K562 (cell line): ENCODE data around the gene UBR4. TPM values are rescaled to one million over a fixed set of nuclear protein-coding genes. Genes with fewer than 3 reads are reported as not detected.

Experiments
- FOSL1 ChIP-seq: fragments of 200-800 bp; sonication (Bioruptor generic); conservative IDR thresholded peaks from 2 replicates; pipeline ENCODE4 v1.6.1; 2016; ENCODE audit warnings: missing genetic modification characterization, missing compliant biosample characterization
- KAT2B ChIP-seq: IDR thresholded peaks from one replicate; pipeline ENCODE4 v1.6.1; 2012; ENCODE audit warnings: low read depth, mild to moderate bottlenecking, control low read depth, inconsistent platforms, low read length, moderate library complexity
- NFIX ChIP-seq: fragments of 250-450 bp; sonication (Bioruptor Pico); IDR thresholded peaks from 2 replicates; pipeline ENCODE4 v1.4.0; 2020; ENCODE audit warnings: low read depth, mild to moderate bottlenecking, moderate library complexity
- PTBP1 ChIP-seq: fragments of 200-400 bp; formaldehyde crosslinking; IDR thresholded peaks from 2 replicates; pipeline ENCODE4 v1.6.1; 2017; ENCODE audit warnings: low read depth, low read length
- RBM15 ChIP-seq: fragments of 200-400 bp; formaldehyde crosslinking; IDR thresholded peaks from 2 replicates; pipeline ENCODE4 v1.6.1; 2018; ENCODE audit warnings: mild to moderate bottlenecking, low read length, moderate library complexity; ENCODE audit not compliant: insufficient read depth
- SMARCE1 ChIP-seq: fragments of 450-650 bp; IDR thresholded peaks from 2 replicates; pipeline ENCODE4 v1.7.1; 2016; ENCODE audit warnings: mild to moderate bottlenecking
- SPI1 ChIP-seq: IDR thresholded peaks from 2 replicates; pipeline ENCODE4 v1.6.1; 2011; ENCODE audit warnings: low read depth, low read length, control low read depth, borderline replicate concordance
- STAT6 ChIP-seq: sonication (generic); formaldehyde crosslinking; IDR thresholded peaks from 2 replicates; pipeline ENCODE4 v1.8.1; 2023; ENCODE audit warnings: mild to moderate bottlenecking, missing genetic modification reagents
- TCF3 ChIP-seq: sonication (generic); formaldehyde crosslinking; IDR thresholded peaks from 2 replicates; pipeline ENCODE4 v1.4.0; 2020; ENCODE audit warnings: mild to moderate bottlenecking, missing genetic modification reagents
- YY1 ChIP-seq, 3 experiments: IDR thresholded peaks; 2 replicates each; pipeline ENCODE4 v1.6.1; 2011; ENCODE audit warnings: low read length in 2 of 3, mild to moderate bottlenecking in 2 of 3, moderate library complexity in 2 of 3, borderline replicate concordance in 1 of 3, control low read depth in 1 of 3, low read depth in 1 of 3; ENCODE audit not compliant: insufficient read depth in 3 of 3, insufficient replicate concordance in 2 of 3, control insufficient read depth in 1 of 3, insufficient read length in 1 of 3; ENCODE audit errors: extremely low read depth in 1 of 3
- ZNF140 ChIP-seq: fragments of 250-450 bp; sonication (Bioruptor Pico); IDR thresholded peaks from 2 replicates; pipeline ENCODE4 v1.8.0; 2021; ENCODE audit warnings: moderate library complexity, mild to moderate bottlenecking, inconsistent platforms
- ZNF668 ChIP-seq: fragments of 250-450 bp; sonication (Bioruptor Pico); IDR thresholded peaks from 2 replicates; pipeline ENCODE4 v1.8.0; 2022; ENCODE audit warnings: mild to moderate bottlenecking, inconsistent platforms
- polyA plus RNA-seq, 8 experiments: library from polyadenylated mRNA; depleted of rRNA in 4 of 8; stranded (reverse) in 5 of 8; unstranded in 3 of 8; fragments of >200 nt; fragmentation: Nextera tagmentation in 2 of 8; fragmentation: Illumina TruSeq in 1 of 8; extraction: Ambion mirVana in 2 of 8; extraction: Trizol in 1 of 8; gene quantifications; 2 replicates each; pipeline versions ENCODE4 v1.2.1 to v1.2.3, GENCODE V29; 2011 to 2014; ENCODE audit warnings: inconsistent platforms in 1 of 8, missing spikeins in 1 of 8
- total RNA-seq, 7 experiments: library from RNA; depleted of rRNA in 6 of 7; stranded (reverse); fragments of >200 nt in 6 of 7; fragmentation: Illumina TruSeq in 2 of 7; extraction: Trizol in 2 of 7; gene quantifications; 2 replicates each; pipeline versions ENCODE4 v1.2.1 to v1.2.3, GENCODE V29; 2011 to 2021; ENCODE audit warnings: low replicate concordance in 1 of 7
- TF ChIP-seq, protein P1 (sequence below): fragments of 250-450 bp; sonication (Bioruptor Pico); IDR thresholded peaks from 2 replicates; pipeline ENCODE4 v1.4.0; 2020; ENCODE audit warnings: mild to moderate bottlenecking, moderate library complexity
- TF ChIP-seq, protein P2 (sequence below): fragments of 250-450 bp; sonication (Bioruptor Pico); IDR thresholded peaks from 2 replicates; pipeline ENCODE4 v1.9.0; 2021; ENCODE audit warnings: mild to moderate bottlenecking

UBR4 gene
- total and polyA plus RNA-seq, 9 of the 15 experiments (the other 6 are each of a cell fraction or from before 2014, with no cell fraction given): 55.4 to 277 (median 123) TPM

DNA sequence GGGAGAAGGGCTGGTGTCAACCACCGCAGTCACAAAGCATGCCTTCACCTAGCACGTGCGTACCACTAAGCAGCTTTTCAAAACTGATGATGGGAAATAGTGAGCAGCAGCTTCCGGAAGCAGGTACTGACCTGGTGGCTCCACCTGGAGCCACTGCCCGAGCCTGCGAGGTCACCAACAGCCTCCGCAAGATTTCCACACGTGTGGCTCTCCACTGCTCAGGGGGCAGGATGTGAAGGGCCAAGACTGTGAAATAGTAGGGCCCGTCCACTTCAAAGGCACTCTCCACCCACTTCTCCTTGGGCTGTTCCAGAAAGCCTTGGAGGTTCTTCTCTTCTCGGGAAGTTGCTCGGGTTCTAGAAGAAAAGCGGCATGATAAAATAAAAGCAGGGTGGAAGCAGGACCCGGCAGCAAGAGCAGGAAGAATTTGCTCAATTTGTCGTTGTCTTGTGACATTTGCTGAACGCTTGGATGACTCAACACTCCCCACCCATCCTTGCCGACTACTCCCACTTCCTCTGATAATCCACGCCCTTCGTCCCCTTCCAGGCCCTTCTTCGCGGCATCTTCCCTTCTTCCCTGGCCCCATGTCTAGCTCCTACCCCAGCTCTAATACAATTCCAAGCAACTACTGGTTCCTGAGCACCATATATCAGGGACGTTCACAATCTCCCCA lies 128.7 kb downstream of the UBR4 start (continued):
- TF ChIP-seq, protein P1, sequence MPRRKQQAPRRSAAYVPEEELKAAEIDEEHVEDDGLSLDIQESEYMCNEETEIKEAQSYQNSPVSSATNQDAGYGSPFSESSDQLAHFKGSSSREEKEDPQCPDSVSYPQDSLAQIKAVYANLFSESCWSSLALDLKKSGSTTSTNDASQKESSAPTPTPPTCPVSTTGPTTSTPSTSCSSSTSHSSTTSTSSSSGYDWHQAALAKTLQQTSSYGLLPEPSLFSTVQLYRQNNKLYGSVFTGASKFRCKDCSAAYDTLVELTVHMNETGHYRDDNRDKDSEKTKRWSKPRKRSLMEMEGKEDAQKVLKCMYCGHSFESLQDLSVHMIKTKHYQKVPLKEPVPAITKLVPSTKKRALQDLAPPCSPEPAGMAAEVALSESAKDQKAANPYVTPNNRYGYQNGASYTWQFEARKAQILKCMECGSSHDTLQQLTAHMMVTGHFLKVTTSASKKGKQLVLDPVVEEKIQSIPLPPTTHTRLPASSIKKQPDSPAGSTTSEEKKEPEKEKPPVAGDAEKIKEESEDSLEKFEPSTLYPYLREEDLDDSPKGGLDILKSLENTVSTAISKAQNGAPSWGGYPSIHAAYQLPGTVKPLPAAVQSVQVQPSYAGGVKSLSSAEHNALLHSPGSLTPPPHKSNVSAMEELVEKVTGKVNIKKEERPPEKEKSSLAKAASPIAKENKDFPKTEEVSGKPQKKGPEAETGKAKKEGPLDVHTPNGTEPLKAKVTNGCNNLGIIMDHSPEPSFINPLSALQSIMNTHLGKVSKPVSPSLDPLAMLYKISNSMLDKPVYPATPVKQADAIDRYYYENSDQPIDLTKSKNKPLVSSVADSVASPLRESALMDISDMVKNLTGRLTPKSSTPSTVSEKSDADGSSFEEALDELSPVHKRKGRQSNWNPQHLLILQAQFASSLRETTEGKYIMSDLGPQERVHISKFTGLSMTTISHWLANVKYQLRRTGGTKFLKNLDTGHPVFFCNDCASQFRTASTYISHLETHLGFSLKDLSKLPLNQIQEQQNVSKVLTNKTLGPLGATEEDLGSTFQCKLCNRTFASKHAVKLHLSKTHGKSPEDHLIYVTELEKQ: no peak
- TF ChIP-seq KAT2B (no peak), YY1 (IDR thresholded peaks at IDR 0.05; ENCODE audit: borderline replicate concordance in 1 of 3, control insufficient read depth in 1 of 3, extremely low read depth in 1 of 3, insufficient read depth in 3 of 3, insufficient read length in 1 of 3, insufficient replicate concordance in 2 of 3, low read depth in 1 of 3, low read length in 2 of 3) (no peak), PTBP1 (no peak), TCF3 (0 out of 2 replicates have a peak, but pooled peaks have one; percentile 37), NFIX (CRISPR knock-in tag) (no peak), STAT6 (CRISPR knock-in tag) (no peak), ZNF668 (no peak), SMARCE1 (peak; percentile 87), FOSL1 (tag) (peak; percentile 95), RBM15 (no peak), SPI1 (peak; percentile 89), ZNF140 (CRISPR knock-in tag) (no peak)
- TF ChIP-seq, protein P2, sequence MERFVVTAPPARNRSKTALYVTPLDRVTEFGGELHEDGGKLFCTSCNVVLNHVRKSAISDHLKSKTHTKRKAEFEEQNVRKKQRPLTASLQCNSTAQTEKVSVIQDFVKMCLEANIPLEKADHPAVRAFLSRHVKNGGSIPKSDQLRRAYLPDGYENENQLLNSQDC (CRISPR knock-in tag): no peak
